Calu3 (cell line): ENCODE data around the gene RANGAP1. TPM values are rescaled to one million over a fixed set of nuclear protein-coding genes. Genes with fewer than 3 reads are reported as not detected.

Experiments used
- BruUV-seq: library from RNA; stranded (reverse); fragments of 400-500 nt; replicated peaks from 2 replicates; lab custom pipeline; 2021; lab: Mats Ljungman, UMichigan
- CTCF ChIA-PET: fragments of 300-600 bp; sonication (Branson Sonifier 250); formaldehyde crosslinking; loops from one replicate; lab custom pipeline; 2022; ENCODE audit warnings: antibody characterized with exemption; lab: Charles Lee
- DNase-seq: peaks from one replicate; pipeline ENCODE4 v3.0.0; 2022
- H3K27ac Mint-ChIP-seq: one replicate; pipeline ENCODE4 v1.8.0; 2022; ENCODE audit warnings: mixed read lengths; ENCODE audit not compliant: unreplicated experiment
- H3K27me3 Mint-ChIP-seq: one replicate; pipeline ENCODE4 v1.8.0; 2022; ENCODE audit warnings: mixed read lengths; ENCODE audit not compliant: unreplicated experiment
- H3K36me3 Mint-ChIP-seq: one replicate; pipeline ENCODE4 v1.8.0; 2022; ENCODE audit warnings: mild to moderate bottlenecking, moderate library complexity, mixed read lengths; ENCODE audit not compliant: insufficient read depth, unreplicated experiment
- H3K4me1 Mint-ChIP-seq: one replicate; pipeline ENCODE4 v1.8.0; 2022; ENCODE audit warnings: mild to moderate bottlenecking, low read depth, mixed read lengths; ENCODE audit not compliant: unreplicated experiment
- H3K4me3 Mint-ChIP-seq: one replicate; pipeline ENCODE4 v1.8.0; 2022; ENCODE audit warnings: mild to moderate bottlenecking, low read depth, moderate library complexity, mixed read lengths; ENCODE audit not compliant: unreplicated experiment
- H3K9me3 Mint-ChIP-seq: one replicate; pipeline ENCODE4 v1.8.0; 2022; ENCODE audit warnings: low read depth, mixed read lengths; ENCODE audit not compliant: unreplicated experiment
- intact Hi-C: fragments of 100-400 bp; cut with micrococcal nuclease; formaldehyde crosslinking; loops from one replicate; pipeline ENCODE4 v1.10.0; 2022; ENCODE audit not compliant: unreplicated experiment
- total RNA-seq: library from RNA; stranded (reverse); gene quantifications from 2 replicates; pipeline ENCODE4 v1.2.3, GENCODE V29; 2022
- TF ChIP-seq, protein P1 (sequence below): fragments of 200-600 bp; IDR thresholded peaks from one replicate; pipeline ENCODE4 v1.8.0; 2022; ENCODE audit warnings: antibody characterized with exemption; ENCODE audit not compliant: unreplicated experiment

Gene RANGAP1
- total RNA-seq, 1 experiment from 2014 or later, result 189 TPM

DNA sequence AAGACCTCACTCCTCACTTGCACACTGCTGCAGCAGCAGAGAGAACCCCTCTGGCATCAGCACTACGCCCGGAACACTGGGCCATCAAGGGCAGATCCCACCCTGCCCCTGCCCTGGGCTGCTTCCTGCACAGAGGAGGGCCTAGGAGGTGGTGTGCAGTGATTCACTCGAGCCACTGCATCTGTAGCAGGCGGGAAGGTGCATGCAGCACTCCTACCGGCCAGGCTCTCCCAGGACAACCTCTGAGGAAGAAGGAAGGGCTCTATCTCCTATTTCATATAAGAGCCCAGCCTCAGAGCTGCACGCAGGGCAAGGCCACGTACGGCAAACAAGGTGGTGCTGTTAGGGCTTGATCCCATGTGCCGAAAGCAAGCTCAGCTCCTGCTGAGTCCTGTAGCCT lies 14.2 kb downstream of the RANGAP1 start:
- no peaks in the 10 kb centered on the region for H3K27me3 Mint-ChIP-seq
- BruUV-seq, result no TSS peak
- no peak overlapping the region for H3K27ac Mint-ChIP-seq
- no peaks in the 10 kb centered on the region for H3K9me3 Mint-ChIP-seq
- TF ChIP-seq, protein P1, sequence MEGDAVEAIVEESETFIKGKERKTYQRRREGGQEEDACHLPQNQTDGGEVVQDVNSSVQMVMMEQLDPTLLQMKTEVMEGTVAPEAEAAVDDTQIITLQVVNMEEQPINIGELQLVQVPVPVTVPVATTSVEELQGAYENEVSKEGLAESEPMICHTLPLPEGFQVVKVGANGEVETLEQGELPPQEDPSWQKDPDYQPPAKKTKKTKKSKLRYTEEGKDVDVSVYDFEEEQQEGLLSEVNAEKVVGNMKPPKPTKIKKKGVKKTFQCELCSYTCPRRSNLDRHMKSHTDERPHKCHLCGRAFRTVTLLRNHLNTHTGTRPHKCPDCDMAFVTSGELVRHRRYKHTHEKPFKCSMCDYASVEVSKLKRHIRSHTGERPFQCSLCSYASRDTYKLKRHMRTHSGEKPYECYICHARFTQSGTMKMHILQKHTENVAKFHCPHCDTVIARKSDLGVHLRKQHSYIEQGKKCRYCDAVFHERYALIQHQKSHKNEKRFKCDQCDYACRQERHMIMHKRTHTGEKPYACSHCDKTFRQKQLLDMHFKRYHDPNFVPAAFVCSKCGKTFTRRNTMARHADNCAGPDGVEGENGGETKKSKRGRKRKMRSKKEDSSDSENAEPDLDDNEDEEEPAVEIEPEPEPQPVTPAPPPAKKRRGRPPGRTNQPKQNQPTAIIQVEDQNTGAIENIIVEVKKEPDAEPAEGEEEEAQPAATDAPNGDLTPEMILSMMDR, result no peak
- DNase-seq, result no peak
- no peak overlapping the region for H3K4me3 Mint-ChIP-seq
- CTCF ChIA-PET, result no interaction called here
- H3K4me1 Mint-ChIP-seq, result no peaks in the 10 kb centered on the region
- intact Hi-C loops, result no loop called here
- peaks cover 86% of the 10 kb centered on the region for H3K36me3 Mint-ChIP-seq

DNA sequence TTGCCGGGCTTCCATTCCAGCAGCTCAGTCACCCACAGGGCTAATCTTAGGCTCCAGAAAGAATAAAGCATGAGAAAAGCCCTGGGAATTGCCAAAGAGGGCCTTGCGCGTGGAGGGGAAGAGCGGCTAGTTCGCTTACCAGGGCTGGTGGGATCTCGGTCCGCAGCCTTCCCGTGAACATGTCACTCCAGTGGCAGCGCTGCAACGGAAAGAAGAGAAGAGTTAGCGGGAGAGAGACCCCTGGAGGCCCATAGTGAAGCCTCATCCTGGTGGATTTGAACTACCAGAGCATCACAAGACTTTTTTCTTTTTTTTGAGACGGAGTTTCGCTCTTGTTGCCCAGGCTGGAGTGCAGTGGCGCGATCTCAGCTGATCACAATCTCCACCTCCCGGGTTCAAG lies 18.0 kb downstream of the RANGAP1 start:
- Mint-ChIP-seq H3K27me3 (no peaks in the 10 kb centered on the region), H3K4me1 (no peaks in the 10 kb centered on the region), H3K27ac (no peak overlapping the region), H3K36me3 (peaks cover 95% of the 10 kb centered on the region), H3K4me3 (no peak overlapping the region), H3K9me3 (no peaks in the 10 kb centered on the region)
- CTCF ChIA-PET, result no interaction called here
- DNase-seq, result no peak
- TF ChIP-seq, protein P1, result no peak
- BruUV-seq, result no TSS peak
- intact Hi-C loops, result no loop called here

DNA sequence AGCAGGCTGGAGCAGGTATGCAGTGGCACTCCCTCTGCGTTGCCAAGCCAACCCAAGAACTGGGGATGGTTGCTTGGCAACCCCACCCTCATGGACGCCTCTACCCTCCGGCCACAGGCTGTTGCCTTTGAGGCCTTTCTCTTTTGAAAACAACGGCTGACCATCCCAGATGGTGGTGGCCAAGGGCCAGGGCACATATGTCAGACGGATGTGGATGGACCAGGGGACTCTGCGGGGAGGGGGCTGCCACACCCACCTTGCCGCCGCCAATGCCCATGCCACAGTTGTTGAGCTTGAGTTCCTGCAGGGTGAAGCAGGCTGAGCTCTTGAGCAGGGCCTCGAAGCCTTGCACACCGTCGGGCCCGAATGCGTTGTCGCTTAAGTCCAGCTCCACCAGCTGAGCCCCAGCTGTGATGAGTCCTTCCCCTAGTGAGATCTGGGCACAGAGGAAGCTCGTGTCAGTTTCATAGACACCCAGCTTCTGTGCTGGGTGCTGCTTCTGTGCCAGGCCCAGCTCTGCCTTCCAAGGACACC lies 21.5 kb downstream of the RANGAP1 start:
- Mint-ChIP-seq H3K4me1 (no peaks in the 10 kb centered on the region), H3K4me3 (no peak overlapping the region), H3K36me3 (peaks cover 92% of the 10 kb centered on the region), H3K9me3 (no peaks in the 10 kb centered on the region), H3K27me3 (no peaks in the 10 kb centered on the region), H3K27ac (peak overlapping the region; percentile 1)
- intact Hi-C loops, result no loop called here
- BruUV-seq, result no TSS peak
- CTCF ChIA-PET, result interaction anchor here (0.6 kb wide), 1 partner anchor 53 kb away, joined by 4 read pairs; no protein-coding TSS in a partner anchor
- DNase-seq, result no peak
- TF ChIP-seq, protein P1, result no peak

DNA sequence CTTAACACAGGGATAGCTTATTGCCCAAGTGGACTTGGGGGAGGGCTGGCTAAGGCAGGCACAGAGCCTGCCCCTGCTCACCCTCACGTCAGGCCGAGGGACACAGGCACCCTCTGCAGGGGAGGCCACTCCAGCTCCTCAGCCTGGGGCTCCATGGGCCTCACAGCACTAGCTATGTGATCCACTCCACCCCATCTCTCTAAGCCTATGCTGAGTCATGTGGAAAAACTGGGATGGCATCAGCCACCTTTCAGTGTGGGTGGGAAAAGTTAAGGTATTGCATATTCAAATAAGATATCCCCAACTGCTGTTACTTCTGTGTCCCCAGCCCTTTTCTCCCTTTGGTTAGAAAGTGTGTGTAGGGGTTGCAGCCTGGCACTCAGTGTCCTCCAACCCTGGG lies 22.3 kb downstream of the RANGAP1 start:
- no TSS peak for BruUV-seq
- CTCF ChIA-PET, result interaction anchor here (0.6 kb wide), 1 partner anchor 53 kb away, joined by 4 read pairs; no protein-coding TSS in a partner anchor
- H3K27ac Mint-ChIP-seq, result no peak overlapping the region
- no peaks in the 10 kb centered on the region for H3K9me3 Mint-ChIP-seq
- TF ChIP-seq, protein P1, result no peak
- H3K36me3 Mint-ChIP-seq, result peaks cover 87% of the 10 kb centered on the region
- no peak for DNase-seq
- H3K27me3 Mint-ChIP-seq, result no peaks in the 10 kb centered on the region
- no peak overlapping the region for H3K4me3 Mint-ChIP-seq
- intact Hi-C loops, result no loop called here
- H3K4me1 Mint-ChIP-seq, result no peaks in the 10 kb centered on the region
